NK-92 treated with Interleukin-12 subunit alpha and Interleukin-12 subunit beta, amount 100 ng/mL, for 24 hours (cell line): ENCODE data around the gene WFDC8.
"Not testable (repeated sequence)": the region's sequence is repeated elsewhere in the genome, so short reads cannot be mapped to it uniquely, and the experiment has no call there.

Source experiments
- DNase-seq: peaks from one replicate; lab custom pipeline; 2025; lab: John Stamatoyannopoulos, UW

WFDC8 gene

DNA sequence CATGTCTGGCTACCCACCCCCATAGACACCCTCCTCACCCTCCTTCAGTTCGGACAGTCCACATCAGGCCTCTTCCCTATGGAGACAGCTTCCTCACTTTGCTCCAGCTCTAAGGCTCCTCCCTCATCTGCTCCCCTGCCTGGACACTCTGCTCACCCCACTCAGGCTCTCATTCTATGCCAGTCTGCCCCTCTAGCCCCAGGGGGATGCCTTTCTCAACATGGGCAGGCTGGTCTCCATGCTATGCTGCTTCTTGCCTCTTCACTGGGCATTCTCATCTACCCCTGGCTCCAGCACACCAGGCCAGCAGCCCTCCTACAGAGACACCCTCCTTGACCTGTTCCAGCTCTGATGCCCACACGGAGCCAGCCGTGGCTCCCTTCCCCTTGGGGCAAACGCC is at the start of gene WFDC8:
TSS of gene WFDC8 (minus strand) at position 101 of the 400 bp plus-strand sequence. CDS start at position 64, 37 bp downstream.
- no peak for DNase-seq

DNA sequence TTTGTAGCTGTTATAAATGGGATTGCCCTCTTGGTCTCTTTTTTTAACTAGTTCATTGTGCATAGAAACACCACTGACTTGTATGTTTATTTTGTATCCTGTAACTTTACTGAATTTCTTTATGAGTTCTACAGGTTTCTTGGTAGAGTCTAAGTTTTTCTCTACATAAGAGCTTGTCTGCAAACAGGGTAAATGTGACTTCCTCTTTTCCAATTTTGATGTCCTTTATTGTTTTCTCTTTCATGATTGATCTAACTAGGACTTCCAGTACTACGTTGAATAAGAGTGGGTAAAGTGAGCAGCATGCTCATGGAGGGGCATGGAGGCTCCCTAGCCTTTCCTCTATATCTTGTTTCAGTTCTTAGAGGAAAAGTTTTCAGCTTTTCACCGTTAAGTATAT is 47.5 kb upstream of the WFDC8 start:
- no peak for DNase-seq

DNA sequence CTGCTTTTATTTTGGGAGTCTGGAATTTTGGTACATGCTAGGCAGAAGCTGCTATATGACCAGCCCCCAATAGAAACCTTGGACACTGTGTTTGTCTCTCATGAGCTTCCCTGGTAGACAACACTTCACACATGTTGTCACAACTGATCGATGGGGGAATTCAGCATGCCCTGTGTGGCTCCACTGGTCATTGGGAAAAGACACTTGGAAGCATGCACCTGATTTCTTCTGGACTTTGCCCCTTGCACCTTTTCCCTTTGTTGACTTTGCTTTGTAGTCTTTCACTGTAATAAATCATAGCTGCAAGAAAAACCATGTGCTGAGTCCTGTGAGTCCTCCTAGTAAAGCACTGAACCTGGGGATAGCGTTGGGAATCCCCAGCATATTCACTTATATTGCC is 42.5 kb upstream of the WFDC8 start:
- DNase-seq, result no peak

DNA sequence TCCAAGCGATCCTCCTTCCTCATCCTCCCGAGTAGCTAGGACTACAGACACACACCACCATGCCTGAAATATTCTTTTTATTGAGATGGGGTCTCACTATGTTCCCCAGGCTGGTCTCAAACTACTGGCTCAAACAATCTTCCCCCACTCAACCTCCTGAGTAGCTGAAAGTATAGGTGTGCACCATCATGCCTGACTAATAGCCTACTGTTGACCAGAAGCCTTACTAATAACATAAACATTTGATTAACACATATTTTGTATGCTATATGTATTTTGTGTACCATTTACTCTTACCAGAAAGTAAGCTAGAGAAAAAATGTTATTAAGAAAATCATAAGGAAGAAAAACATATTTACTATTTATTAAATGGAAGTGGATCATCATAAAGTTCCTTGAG is 38.5 kb upstream of the WFDC8 start:
- DNase-seq, result no peak

DNA sequence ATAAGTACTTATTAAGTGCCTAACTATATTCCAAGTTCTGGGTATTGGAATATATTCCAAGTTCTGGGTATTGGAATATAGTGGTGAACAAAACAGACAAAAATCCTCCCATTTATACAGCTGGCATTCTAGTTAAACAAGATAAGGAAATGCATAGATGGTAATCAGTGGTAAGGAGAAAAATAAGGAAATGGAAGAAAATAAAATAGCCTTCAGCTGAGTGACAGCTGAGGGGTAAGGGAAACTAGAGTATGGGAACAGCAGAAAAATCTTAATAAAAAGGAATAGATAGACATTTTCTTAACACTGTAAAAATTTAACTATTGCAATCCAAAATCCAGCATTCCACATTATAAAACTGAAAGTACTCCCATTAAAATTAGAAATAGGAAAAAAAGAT is 33.2 kb upstream of the WFDC8 start:
- no peak for DNase-seq

DNA sequence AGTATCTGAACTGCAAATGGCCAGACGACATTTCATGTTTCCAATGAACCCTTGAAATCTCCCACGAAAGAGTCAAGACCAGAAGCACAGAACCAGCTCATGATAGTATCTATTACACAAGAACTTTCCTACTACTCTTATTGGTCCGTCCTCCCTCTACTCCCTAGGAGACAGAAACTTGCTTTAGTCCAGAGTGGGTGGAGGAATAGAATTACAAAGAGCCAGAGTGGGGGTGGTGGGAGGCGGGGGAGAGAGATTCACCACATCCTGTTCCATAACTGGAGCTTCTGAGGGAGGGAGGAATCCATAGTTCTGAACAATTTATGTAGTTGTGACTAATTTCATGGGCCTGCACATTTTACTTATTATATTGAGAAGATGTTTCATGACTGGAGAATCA is 32.0 kb upstream of the WFDC8 start:
- no peak for DNase-seq

DNA sequence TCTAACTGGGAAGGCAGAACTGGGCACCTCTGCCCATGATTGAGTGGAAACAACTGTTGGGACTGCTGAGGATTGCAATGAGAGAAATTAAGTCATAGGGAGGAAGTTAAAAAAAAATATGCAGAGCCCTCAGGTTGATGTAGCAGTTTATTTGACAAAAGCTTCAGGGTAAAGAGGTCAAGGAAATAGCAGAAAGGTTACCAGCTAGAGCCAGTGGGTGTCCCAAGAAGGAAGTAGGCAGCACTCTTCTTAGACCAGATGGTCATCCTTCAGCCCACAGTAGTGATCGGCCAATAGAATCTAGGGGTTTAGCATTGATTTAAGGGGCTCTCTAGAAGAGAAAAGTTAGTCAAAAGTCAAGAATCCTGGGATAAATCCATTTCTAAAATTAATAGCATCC is 28.7 kb upstream of the WFDC8 start:
- no peak for DNase-seq

DNA sequence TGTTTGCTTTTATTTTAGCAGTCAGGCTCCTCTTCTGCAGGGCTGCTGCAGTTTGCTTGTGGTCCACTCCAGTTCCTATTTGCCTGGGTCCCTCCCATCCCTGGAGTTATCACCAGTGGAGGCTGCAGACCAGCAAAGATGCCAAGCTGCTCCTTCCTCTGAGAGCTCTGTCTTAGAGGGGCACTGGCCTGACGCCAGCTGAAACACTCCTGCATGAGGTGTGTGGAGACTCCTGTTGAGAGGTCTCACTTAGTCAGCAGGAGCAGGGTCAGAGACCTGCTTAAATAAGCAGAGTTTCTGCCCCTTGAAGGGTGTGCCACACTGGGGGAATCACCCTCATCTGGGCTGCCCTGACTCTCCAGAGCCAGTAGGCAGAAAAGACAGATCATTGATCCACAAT is 16.2 kb upstream of the WFDC8 start:
- DNase-seq, result no peak

DNA sequence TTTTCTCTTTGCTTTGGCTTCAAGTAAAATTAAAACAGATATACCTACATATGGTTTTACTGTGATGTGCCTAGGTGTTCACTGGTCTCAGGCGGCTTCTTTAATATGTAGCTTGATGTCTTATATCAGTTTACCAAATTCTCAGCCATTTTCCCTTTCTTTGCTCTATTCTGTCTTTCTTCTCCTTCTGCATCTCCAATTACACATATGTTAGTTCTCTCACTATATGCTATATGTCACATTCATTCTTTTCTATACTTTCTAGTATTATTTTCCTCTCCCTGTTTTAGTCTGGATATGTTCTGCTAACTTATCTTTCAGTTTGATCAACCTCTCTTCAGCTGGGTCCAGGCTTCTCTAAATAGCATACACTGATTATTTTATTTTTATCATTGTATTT is 14.4 kb upstream of the WFDC8 start:
- DNase-seq, result no peak

DNA sequence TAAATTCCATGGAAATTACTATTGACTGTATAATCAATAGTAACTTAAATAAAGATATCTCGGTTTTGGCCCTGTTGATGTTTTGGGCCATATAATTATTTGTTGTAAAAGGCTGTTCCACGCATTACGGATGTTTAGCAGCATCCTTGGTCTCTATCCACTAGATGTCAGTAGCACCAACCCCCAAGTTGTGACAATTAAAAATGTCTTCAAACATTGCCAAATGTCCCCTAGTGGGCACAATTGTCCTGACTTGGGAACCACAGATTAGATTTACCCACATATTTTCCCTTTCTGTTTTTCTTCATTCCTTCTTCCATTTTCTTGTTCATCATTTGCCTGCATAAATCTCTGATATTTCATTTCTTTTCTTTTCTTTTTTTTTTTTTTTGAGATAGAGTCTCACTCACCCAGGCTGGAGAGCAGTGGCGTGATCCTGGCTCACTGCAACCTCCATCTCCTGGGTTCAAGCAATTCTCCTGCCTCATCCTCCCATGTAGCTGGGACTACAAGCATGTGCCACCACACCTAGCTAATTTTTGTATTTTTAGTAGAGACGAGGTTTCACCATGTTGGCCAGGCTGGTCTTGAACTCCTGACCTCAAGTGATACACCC is 13.6 kb upstream of the WFDC8 start:
- peak; percentile 6 for DNase-seq

DNA sequence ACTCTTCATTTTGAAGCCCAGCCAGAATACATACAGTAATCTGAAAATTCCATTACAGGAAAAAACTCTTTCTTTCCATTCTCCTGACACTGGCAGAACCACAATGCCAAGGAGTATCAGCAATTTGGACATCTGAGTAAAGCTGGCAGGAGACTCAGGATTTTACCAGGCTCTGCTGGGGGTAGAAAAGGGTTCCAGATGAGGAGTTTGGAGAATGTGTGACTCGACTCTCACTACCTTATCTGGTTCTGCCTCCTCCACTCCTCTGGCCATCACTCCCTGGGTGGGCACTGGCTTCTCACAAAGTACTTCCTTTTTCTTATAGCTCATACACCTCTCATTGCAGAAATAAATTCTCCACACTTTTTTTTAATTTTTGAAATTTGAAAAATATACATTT is 10.6 kb upstream of the WFDC8 start:
- no peak for DNase-seq

DNA sequence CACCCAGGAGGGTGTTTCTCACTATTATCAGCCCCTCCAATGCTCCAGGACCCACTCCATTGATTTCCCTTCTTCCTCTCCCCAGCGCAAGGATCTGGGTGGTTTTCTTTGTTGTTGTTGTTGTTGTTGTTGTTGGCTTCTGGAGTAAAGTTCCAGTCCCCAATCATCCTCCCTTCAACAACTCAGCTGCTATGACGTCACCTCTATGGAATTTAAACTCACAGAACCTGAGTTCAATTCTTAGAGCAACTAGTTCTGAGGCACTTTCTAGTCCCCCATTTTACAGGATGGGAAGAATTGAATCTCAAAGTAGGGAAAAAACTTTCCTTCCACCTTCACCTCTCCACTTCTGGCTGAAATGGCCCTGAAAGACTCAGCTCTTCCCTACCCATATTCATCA is 9.7 kb upstream of the WFDC8 start:
- DNase-seq, result no peak

DNA sequence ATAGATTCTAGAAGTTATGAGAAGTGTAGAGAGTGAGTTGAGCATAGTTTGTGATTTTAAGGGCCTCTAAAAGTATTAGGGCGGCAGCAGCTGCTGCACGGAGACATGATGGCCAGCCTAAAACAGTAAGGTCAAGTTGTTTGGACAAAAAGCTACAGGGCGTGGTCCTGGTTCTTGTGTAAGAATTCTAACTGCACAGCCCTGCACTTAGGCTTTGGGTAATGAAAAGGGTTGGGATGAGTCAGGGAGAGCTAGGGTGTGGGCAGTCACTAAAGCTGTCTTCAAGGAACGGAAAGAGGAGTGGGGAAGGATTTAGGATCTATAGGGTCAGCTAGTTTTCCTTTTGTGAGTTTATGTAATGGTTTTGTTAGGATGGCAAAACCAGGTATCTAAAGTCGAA is 6.9 kb upstream of the WFDC8 start:
- DNase-seq, result not testable (repeated sequence)

DNA sequence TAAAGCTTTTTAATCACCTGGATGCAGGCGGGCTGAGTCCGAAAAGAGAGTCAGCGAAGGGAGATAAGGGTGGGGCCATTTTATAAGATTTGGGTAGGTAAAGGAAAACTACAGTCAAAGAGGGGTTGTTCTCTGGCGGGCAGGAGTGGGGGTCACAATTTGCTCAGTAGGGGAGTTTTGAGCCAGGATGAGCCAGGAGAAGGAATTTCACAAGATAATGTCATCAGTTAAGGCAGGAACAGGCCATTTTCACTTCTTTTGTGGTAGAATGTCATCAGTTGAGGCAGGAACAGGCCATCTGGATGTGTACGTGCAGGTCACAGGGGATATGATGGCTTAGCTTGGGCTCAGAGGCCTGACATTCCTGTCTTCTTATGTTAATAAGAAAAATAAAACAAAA is 5.2 kb upstream of the WFDC8 start:
- DNase-seq, result not testable (repeated sequence)

DNA sequence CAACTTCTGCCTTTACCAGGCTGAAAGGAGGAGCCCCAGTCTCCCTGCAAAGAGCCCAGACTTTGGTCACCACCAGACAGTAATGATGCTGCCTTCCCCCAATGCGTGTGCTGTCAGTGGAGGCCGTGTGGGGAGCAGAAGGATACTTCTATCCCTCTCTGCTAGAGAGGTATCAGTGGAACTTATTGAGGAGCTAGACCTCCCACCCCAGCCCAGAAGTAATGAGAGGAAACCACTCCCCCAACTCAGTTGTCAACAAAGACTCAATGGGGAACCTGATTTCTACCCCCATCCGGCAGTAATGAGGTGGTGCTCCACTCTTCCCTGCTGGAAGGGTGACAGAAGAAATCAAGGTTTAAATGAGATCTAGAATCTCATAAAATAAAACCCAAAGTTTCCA is 4.4 kb upstream of the WFDC8 start:
- DNase-seq, result no peak

DNA sequence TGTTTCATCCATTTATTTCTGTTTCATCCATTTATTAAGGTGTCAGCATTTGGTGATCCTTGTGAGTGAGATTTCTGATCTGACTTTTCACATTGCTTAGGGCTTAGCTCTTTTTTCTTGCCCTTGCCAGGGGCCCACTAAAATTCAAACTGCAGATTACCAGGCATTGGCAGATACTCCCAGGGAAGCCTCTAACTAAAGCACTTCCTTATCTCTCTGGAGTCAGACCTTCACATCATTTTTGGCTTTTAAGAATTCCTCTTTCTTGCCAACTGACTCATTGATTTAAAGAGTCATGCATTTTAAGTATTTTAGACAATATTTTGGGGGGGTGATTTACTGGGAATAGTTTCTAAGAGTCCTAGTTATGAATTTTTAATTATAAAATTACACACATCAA is 2.6 kb upstream of the WFDC8 start:
- no peak for DNase-seq

DNA sequence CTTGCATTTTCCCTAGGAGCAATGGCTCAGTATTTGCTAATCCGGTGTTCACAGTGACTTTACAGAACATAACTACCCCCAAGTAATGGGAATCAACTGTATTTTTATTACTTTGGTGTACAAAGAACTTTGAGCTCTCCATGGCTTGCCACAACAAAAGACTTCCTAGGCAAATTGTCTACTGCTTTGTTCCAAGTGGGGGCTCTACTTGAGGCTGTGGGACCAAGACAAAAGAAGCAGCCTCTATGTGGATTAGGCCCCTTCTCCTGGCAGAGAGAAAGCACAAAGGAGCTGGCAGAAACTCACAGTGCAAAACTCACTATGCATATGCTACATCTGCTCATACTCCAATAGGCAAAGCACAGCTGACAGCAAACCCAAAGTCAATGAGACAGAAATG is 853 bp downstream of the WFDC8 start:
- no peak for DNase-seq

DNA sequence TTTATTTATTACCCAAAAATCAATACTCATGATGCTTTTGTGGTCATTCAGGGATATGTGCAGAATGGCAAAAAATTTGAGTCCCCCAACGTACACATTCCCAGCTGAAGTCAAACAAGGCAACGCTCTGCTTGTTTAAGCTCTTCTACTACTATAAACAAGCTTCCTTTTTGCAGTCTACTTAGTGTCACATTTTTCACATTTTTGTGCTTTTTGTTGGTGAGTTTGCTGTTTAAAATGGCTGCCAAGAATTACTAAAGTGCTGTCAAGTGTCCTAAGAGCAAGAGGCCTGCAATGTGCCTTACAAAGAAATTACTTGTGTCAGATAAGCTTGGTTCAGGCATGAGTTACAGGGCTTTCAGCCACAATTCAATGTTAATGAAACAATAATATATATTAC is 2.1 kb downstream of the WFDC8 start:
- no peak for DNase-seq

DNA sequence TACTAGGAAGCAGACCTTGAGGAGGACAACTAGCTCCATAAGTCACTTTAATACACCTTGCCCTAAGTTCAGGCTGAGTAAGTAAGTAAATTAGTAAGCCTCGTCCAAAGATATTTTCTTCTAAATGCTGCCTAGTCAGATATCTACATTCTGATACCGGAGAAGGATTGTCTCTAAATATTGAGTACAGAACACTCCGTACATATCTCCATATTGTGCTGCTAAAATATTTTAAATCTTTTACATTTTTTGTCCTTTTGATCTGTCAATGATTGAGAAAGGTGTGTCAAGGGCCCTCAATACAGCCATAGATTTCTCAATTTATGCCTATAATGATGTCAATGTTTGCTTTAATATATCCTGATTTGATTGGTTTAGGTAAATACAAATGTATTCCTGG is 3.2 kb downstream of the WFDC8 start:
- no peak for DNase-seq

DNA sequence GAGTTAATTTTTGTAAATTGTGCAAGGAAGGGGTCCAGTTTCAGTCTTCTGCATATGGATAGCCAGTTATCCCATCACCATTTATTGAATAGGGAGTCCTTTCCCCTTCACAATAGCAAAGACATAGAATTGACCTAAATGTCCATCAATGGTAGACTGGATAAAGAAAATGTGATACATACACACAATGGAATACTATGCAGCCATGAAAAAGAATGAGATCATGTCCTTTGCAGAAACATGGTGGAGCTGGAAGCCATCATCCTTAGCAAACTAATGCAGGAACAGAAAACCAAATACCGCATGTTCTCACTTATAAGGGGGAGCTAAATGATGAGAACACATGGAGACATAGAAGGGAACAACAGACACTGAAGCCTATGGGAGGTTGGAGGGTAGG is 9.4 kb downstream of the WFDC8 start:
- DNase-seq, result not testable (repeated sequence)

DNA sequence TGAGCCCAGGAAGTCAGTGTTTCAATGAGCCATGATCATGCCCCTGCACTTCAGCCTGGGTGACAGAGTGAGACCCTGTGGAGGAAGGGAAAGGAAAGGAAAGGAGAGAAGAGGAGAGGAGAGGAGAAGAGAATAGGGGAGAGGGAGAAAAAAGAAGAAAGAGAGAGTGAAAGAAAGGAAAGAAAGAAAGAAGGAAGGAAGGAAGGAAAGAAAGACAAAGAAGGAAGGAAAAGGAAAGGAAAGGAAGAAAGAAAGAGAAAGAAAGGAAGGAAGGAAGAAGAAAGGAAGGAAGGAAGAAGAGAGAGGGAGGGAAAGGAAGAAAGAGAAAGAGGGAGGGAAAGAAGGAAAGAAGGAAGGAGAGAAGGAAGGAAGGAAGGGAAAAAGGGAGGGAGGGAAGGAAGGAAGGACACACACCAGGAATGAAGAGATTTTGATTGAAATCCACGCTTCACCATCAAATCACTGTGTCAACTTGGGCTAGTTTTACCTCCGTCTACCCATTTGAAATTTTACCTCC is 14.3 kb downstream of the WFDC8 start:
- no peak for DNase-seq

DNA sequence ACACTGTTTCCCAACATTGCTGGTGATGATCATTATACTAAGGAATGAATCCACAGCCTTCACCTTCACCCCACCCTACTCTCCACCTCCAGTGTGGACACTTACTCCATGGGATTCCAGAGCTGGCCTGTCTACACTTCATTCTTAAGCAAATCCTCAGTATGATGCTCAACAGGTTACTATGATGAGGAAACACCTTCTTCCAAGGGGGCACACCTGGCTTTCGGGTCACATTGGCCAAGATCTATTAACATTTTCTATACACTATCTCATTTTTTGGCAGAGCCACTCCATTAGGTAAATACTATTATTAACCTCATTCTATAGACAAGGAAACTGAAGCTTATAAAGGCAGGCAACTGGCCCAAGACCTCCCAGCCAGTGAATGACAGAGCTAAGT is 23.9 kb downstream of the WFDC8 start:
- DNase-seq, result no peak

DNA sequence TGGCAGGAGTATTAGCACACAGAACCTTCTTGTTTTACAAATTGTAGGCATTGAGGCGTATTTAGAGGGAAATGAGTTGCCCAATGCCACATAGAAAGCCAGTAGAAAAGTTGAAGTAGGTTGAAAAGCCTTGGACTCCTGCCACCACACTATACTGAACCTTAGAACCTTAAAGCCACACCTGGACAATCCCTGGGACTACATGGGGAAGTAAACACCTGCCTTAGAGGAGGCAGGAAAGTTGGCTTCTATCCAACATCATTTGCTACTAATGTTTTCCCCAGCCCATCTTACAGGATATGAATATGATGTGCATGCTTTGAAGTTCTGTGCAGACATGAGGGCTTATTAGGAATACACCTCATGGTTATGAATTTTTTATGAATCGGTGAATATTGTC is 26.6 kb downstream of the WFDC8 start:
- no peak for DNase-seq

DNA sequence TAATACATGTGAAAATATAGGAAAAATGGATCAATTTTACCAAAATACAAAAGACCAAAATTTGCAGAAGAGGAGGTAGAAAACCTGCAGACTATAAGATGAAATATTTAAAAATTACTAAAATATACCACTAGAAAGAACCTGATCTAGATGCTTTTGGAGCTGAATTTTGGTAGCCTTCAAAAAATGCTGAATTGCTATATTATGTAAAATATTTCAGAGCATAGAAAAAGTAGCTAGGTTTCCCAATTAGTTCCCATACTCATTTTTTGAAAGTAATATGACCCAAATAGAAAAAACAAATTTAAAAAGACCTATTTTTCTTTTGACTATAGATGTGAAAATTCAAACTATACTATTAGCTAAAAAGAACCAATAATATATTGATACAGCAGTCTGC is 28.3 kb downstream of the WFDC8 start:
- no peak for DNase-seq

DNA sequence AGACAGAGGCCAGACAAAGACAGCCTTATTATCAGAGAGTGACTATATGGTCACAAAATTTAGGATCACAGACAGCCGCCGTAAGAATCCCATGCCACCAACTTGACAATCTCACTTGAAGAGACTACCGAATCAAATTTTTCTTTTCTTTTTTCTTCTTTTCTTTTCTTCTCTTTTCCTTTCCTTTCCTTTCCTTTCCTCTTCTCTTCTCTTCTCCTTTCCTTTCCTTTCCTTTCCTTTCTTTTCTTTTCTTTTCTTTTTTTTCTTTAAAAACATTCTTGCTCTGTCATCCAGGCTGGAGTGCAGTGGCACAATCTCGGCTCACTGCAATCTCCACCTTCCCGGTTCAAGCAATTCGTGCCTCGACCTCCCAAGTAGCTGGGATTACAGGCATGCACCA is 30.7 kb downstream of the WFDC8 start:
- no peak for DNase-seq
